Cardiac muscle cell (in vitro differentiated cells and primary cell): ENCODE results near the gene EFCAB5. TPM values are rescaled to one million over a fixed set of nuclear protein-coding genes. Genes with fewer than 3 reads are reported as not detected.

Experiments used
- DNase-seq, 2 donors: peaks; one replicate each; pipeline versions ENCODE4 v3.0.0 to v3.0.0-alpha.2; 2010 to 2017; ENCODE audit warnings: low read depth in 1 of 2, low spot score in 1 of 2
- H3K27ac ChIP-seq: fragments of 200-600 bp; sonication (generic); 2 replicates; pipeline ENCODE4 v1.5.1; 2016
- H3K27me3 ChIP-seq: fragments of 200-600 bp; sonication (generic); 2 replicates; pipeline ENCODE4 v1.6.0; 2016; ENCODE audit warnings: control low read depth
- H3K36me3 ChIP-seq: fragments of 200-600 bp; sonication (generic); 2 replicates; pipeline ENCODE4 v1.5.1; 2016; ENCODE audit warnings: control low read depth
- H3K4me1 ChIP-seq: fragments of 200-600 bp; sonication (generic); 2 replicates; pipeline ENCODE4 v1.8.1; 2017; ENCODE audit warnings: low read depth, mild to moderate bottlenecking, mixed run types
- H3K4me3 ChIP-seq: fragments of 200-600 bp; sonication (generic); 2 replicates; pipeline ENCODE4 v1.5.1; 2016; ENCODE audit warnings: mild to moderate bottlenecking
- H3K9me3 ChIP-seq: fragments of 200-600 bp; sonication (generic); 2 replicates; pipeline ENCODE4 v1.5.1; 2017; ENCODE audit warnings: low read depth, mild to moderate bottlenecking, control low read depth
- CTCF ChIP-seq: IDR thresholded peaks from 2 replicates; pipeline ENCODE4 v1.5.1; 2012; ENCODE audit warnings: low read depth, mild to moderate bottlenecking, low read length
- polyA plus RNA-seq: library from polyadenylated mRNA; unstranded; fragments of >200 nt; fragmentation: Nextera tagmentation; extraction: Ambion mirVana; gene quantifications from 2 replicates; pipeline ENCODE4 v1.2.1, GENCODE V29; 2016
- total RNA-seq: library from RNA; depleted of rRNA; stranded (reverse); fragments of >200 nt; gene quantifications from 2 replicates; pipeline ENCODE4 v1.2.3, GENCODE V29; 2016

Gene EFCAB5
- total and polyA plus RNA-seq, 2 experiments from 2014 or later: 0.12 to 1.5 TPM

- Histone ChIP-seq H3K36me3 (no peaks in the 10 kb centered on the region), H3K4me3 (no peak overlapping the region), H3K27ac (no peak overlapping the region), H3K27me3 (no peaks in the 10 kb centered on the region), H3K9me3 (no peaks in the 10 kb centered on the region), H3K4me1 (no peaks in the 10 kb centered on the region)
- TF ChIP-seq CTCF: no peak
- no peak for DNase-seq
Observed at GRCh38 chr17:29959658-29960337, 18.4 kb downstream of the EFCAB5 start.

GRCh38 chr17:29962656-29963055 is 21.2 kb downstream of the EFCAB5 start:
- no peak overlapping the region for H3K27ac ChIP-seq
- no peaks in the 10 kb centered on the region for H3K27me3 ChIP-seq
- no peak overlapping the region for H3K4me3 ChIP-seq
- no peaks in the 10 kb centered on the region for H3K4me1 ChIP-seq
- peak in 1 of 2 donors; percentile 7 for DNase-seq
- TF ChIP-seq CTCF: no peak
- H3K36me3 ChIP-seq: no peaks in the 10 kb centered on the region
- H3K9me3 ChIP-seq: no peaks in the 10 kb centered on the region

- H3K36me3 ChIP-seq: no peaks in the 10 kb centered on the region
- no peak for TF ChIP-seq CTCF
- H3K4me3 ChIP-seq: no peak overlapping the region
Observed at GRCh38 chr17:29968271-29968670, 26.8 kb downstream of the EFCAB5 start.

GRCh38 chr17:29972277-29972676 is 30.8 kb downstream of the EFCAB5 start:
- no peaks in the 10 kb centered on the region for H3K36me3 ChIP-seq
- no peak overlapping the region for H3K27ac ChIP-seq
- no peaks in the 10 kb centered on the region for H3K27me3 ChIP-seq
- no peak for TF ChIP-seq CTCF
- DNase-seq: no peak
- no peaks in the 10 kb centered on the region for H3K9me3 ChIP-seq
- no peaks in the 10 kb centered on the region for H3K4me1 ChIP-seq
- no peak overlapping the region for H3K4me3 ChIP-seq

More at GRCh38 chr17:29968271-29968670, 26.8 kb downstream of the EFCAB5 start:
- Histone ChIP-seq H3K4me1 (no peaks in the 10 kb centered on the region), H3K27me3 (no peaks in the 10 kb centered on the region), H3K27ac (no peak overlapping the region), H3K9me3 (no peaks in the 10 kb centered on the region)
- no peak for DNase-seq

- H3K36me3 ChIP-seq: no peaks in the 10 kb centered on the region
- no peaks in the 10 kb centered on the region for H3K27me3 ChIP-seq
- no peaks in the 10 kb centered on the region for H3K9me3 ChIP-seq
- H3K4me1 ChIP-seq: no peaks in the 10 kb centered on the region
- no peak overlapping the region for H3K27ac ChIP-seq
- no peak for DNase-seq
- TF ChIP-seq CTCF: no peak
- H3K4me3 ChIP-seq: no peak overlapping the region
Observed at GRCh38 chr17:29973005-29973404, 31.6 kb downstream of the EFCAB5 start.

GRCh38 chr17:29977836-29978235 is 36.4 kb downstream of the EFCAB5 start:
- Histone ChIP-seq H3K4me3 (no peak overlapping the region), H3K9me3 (no peaks in the 10 kb centered on the region), H3K36me3 (no peaks in the 10 kb centered on the region), H3K27me3 (no peaks in the 10 kb centered on the region), H3K27ac (no peak overlapping the region), H3K4me1 (no peaks in the 10 kb centered on the region)
- peak in 1 of 2 donors; percentile 73 for DNase-seq
- no peak for TF ChIP-seq CTCF
